ENCODE measurements around the gene FOCAD.

DNA sequence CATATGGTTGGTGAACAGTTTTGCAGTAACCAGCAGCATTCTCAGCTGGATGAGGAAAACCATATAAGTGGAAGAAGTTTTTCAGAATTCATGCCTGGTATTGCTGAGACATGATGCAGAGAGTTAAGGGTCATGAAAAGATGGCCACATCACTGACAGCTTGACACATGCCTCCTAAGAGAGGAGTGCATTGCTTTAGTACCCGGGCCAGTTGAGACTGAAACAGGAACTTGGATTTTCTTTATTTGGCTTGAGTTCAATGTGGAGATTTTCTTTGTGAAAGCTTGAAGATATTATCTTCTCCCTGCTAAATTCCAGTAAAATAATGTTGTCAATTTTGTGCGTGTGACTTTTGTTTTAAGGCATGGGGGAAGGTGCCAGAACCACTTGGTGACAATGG lies 311.6 kb downstream of the FOCAD start:
- no peak for TF ChIP-seq EZH2 (IDR thresholded peaks at IDR 0.05; ENCODE audit: insufficient read depth, poor library complexity, severe bottlenecking)
- TF ChIP-seq EZH2phosphoT487 (IDR thresholded peaks at IDR 0.05; ENCODE audit: insufficient read depth, low read depth), result no peak

Data from GM23248 (cell line).